ENCODE data around the gene USP47.
A peak's percentile ranks its signal among the peaks of the same experiment; 100 is the strongest.

Gene USP47

DNA sequence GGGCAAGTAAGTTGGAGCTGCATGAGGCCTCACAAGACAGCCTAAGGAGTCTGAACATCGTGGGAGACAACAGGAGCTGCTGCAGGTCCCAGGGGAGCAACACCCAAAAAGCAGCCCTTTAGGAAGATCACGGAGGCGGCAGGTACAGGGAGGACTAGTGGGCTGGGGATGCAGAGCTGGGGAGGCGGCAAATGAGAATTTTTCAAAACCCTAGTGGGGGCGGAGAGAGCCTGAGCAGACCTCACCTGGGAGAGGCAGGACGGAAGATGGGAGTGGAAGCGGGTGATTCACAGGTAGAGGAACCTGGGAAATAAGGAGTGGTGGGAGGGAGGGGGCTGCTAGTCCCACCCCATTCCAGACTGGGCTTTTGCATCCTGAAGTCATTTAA lies 124.6 kb downstream of the USP47 start:
- no peak for DNase-seq (ENCODE audit: low read depth in 2 of 2)

- peak; percentile 9 to 27 for DNase-seq (ENCODE audit: low read depth in 2 of 2)
Measured at GRCh38 chr11:11966826-11967668, 125.3 kb downstream of the USP47 start.

DNA sequence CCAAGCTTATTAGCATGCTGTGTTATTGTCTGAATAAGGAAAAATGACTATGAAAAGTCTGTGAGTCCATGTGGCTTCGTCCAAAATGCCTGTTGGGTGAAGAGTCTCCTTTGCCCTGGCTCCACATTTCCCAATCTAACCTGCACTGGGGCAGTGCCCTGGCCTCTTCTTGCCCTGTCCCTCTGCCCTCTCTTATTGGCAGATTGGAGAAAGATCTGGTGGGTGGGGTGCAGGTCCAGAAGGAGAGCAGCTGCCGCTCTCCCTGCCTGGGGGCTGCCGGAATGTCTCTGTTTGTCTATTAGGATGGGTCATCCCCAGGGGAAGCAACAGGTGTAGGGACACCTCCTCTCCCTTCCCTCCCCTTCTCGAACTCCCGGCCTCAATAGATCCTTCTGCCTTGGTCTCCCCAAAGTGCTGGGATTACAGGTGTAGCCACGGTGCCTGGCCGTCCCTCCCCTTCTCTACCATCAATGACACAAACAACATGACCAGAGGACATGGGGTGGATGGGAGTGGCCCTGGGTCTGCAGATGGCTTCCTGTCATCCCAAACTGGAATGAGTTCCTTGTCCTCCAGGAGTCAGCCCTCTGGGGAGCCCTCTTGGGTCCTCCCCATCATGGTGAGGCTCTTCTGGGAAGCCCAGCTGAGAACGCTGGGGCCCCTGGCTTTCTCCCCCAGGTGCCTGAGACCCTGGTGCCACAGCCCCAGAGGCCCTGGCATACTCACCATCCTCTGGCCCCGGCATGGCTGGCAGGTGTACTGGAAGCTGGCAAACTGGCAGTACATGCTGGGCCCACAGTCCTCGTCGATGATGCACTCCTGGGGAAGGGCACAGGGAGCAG lies 126.1 kb downstream of the USP47 start:
- no peak for DNase-seq (ENCODE audit: low read depth in 2 of 2)

DNA sequence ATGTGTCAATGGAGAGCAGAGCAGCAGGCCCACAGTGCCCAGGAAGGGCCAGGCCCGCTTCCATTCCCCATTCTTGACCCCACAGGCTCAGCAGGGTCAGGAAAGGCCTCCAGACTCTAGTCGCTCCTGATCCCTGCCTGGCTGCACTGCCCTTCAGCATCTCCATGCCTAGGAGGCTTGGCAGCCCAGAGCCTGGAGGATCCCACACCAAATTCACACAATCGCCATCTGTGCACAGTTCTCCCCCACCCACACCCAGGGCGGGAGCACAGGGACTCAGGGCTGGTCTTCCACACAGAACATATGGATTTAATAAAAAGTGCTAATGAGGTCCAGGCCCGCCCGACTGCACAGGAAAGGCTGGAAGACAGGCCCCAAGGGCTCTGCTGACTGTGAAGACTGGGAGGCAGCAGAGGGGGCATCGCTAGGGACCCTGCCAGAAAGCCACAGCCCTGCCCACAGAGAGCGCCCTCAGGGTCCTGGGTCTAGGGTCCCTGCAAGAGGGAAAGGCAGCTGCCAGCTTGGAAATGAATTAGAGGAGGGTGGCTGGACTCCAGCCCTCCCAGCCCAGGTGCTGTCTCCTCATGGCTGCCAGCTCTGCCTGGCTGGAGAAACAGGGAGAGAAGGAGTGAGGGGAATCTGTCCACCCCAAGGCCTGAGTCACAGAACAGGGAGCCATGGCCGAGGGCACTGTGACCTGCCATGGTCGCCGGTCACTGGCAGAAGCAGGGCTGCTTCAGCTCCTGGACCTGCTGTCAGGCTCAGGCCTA lies 126.9 kb downstream of the USP47 start:
- DNase-seq (ENCODE audit: low read depth in 2 of 2) = no peak

GRCh38 chr11:11969380-11970215 lies 127.8 kb downstream of the USP47 start:
- no peak for DNase-seq (ENCODE audit: low read depth in 2 of 2)

DNA sequence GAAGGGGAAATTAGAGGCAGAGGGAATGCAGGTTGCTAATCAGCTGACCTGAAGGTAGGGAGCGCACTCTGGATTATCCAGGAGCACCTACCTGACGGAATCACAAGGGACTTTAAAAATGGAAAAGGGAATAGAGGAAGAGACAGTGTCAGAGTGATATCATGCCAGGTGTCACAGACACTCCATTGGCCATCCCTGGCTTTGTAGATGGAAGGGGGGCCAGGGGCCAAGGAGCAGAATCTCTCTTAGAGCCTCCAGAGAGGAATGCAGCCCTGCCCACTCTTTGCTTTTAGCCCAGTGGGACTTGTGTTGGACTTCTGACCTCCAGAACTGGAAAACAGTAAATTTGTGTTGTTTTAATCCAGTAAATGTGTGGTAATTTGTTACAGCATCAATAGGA lies 128.8 kb downstream of the USP47 start:
- no peak for DNase-seq (ENCODE audit: low read depth in 2 of 2)

- DNase-seq (ENCODE audit: low read depth in 2 of 2) = no peak
Measured at GRCh38 chr11:11971906-11972547, 130.3 kb downstream of the USP47 start.

- DNase-seq (ENCODE audit: low read depth in 2 of 2) = no peak
Measured at GRCh38 chr11:11972730-11973341, 131.1 kb downstream of the USP47 start.

GRCh38 chr11:11973361-11973800 lies 131.6 kb downstream of the USP47 start:
- DNase-seq (ENCODE audit: low read depth in 2 of 2) = no peak

DNA sequence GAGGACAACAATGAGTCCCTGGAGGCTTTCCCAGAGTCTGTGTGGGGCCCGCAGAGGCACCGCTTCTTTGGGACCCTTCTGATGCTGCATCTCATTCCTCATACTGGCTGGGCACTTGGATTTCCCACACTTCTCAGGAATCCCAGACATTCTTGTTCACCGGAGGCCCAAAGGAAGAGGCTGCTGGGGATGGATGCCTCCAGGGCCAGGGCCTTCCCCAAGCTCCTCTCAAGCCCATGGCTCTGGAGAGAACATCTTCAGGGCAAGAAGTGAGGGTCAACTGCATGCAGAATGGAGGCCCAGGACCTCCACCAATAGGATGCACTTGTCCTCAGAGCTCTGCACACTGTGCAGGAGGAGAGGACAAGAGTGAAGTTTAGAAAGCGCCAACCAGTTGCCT lies 132.1 kb downstream of the USP47 start:
- no peak for DNase-seq (ENCODE audit: low read depth in 2 of 2)

DNA sequence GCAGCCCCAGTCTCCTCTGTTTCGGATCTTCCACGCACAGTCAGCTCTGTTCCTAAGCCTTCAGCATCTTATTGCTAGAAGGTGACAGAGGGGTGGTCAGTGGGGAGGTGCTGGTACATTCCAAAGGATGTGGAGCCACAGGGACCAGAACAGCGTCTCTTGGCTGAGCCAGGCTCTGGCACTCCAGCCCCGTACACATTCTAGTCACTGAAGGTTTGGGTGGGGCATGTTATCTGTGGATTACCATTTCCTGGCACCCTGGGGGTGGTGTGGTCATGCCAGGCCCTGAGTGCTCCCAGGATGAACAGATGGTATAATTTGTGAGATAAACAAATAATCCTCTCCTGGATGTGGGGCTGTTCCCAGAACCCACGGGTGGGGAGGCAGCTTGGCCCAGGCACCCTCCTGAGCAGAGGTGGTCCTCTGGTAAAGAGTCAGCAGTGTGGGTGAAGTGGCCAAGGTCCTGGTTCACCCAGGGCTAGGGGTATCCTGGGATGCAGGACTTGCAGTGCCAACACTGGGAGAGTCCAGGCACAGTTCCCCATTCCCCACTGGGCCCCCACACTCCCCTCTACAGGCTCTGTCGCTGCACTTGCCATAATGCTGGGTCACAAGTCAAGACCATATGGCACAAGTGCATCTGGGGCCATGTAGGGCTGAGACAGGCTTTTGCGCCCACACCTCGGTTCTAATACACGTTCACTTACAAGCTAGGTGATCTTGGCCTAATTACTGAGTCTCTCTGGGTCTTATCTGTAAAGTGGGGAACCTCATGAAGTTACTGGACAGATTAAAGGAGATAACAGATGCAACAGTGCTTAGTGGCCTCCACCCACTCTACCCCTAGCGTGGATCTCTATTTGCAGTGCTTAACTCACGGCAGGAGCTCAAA lies 133.7 kb downstream of the USP47 start:
- no peak for DNase-seq (ENCODE audit: low read depth in 2 of 2)

- no peak for DNase-seq (ENCODE audit: low read depth in 2 of 2)
Measured at GRCh38 chr11:11976481-11977127, 134.8 kb downstream of the USP47 start.

DNA sequence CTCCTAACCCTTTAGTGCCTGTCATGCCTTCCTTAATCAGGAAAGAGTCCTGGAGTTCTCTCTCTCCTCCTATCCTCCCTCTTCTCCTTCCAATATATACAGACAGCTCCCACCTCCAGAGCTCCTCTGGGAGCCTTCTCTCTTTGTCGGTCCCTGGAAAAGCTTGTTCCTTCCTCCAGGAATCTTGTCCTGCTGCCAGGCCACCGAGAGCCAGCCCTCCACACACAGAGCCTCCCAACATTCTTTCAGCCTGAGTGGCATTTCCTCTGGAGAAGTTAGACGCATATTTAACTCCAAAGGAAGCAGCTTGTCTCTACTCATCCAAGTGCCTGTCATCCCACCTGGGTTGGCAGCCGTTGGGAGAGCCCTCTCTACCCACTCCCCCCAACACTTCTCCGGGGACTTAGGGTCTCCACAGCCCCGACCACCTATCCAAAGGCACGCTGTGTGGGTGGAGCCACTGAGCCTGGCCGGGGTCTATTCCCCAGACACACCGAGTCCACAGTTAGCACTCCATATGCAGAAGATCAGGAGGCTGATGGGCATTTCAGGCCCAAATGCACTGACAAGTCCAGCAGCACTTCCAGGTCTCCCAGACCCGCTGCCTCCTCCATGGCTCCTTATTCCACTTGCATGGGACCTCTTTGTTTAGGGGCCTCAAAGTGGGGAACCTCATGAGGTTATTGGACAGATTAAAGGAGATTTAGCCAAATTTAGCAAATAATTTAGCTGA lies 135.6 kb downstream of the USP47 start:
- DNase-seq (ENCODE audit: low read depth in 2 of 2) = no peak

- no peak for DNase-seq (ENCODE audit: low read depth in 2 of 2)
Measured at GRCh38 chr11:11978098-11978637, 136.4 kb downstream of the USP47 start.

- no peak for DNase-seq (ENCODE audit: low read depth in 2 of 2)
Measured at GRCh38 chr11:11978792-11979487, 137.2 kb downstream of the USP47 start.

GRCh38 chr11:11979488-11980117 lies 137.8 kb downstream of the USP47 start:
- DNase-seq (ENCODE audit: low read depth in 2 of 2) = no peak

DNA sequence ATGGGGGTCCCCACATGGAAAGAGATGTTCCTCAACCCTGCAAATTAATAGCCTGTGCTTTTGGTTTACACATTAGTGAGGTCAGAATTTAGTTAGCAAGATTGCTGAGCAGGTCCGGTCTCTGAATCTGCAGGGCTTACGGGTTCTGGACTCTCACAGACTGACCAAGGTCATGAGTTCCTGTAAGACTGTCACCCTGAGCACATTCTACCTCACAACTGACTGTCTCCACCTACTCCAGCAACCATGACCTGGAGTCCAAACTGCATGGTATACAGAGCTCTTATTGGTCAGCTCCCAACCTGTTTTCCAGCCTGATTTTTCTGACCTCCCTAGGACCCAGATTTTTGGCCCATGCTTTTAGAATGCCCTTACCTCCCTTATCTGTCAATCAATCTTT lies 138.4 kb downstream of the USP47 start:
- DNase-seq (ENCODE audit: low read depth in 2 of 2) = no peak
